Erythroblast (primary cell): ENCODE measurements around the gene RAB31.

Source experiments
- GATA1 ChIP-seq: IDR thresholded peaks from 2 replicates; pipeline ENCODE4 v1.6.1; 2011; ENCODE audit warnings: low read depth, mild to moderate bottlenecking, control low read depth, low read length, moderate library complexity
- POLR2A ChIP-seq: IDR thresholded peaks from 2 replicates; pipeline ENCODE4 v1.6.1; 2011; ENCODE audit warnings: mild to moderate bottlenecking, low read length

GRCh38 chr18:9814431-9814830 is 106.3 kb downstream of the RAB31 start:
- no peak for TF ChIP-seq POLR2A
- no peak for TF ChIP-seq GATA1
